Measurements from ENCODE around the gene HCRTR1. TPM values are rescaled to one million over a fixed set of nuclear protein-coding genes. Genes with fewer than 3 reads are reported as not detected.

Gene HCRTR1
- total and polyA plus RNA-seq, 2 donors: 0.09 to 0.21 TPM

- Histone ChIP-seq H3K27ac (ENCODE audit: low read depth) (no peak overlapping the region), H3K4me1 (ENCODE audit: insufficient read depth) (no peaks in the 10 kb centered on the region), H3K4me3 (ENCODE audit: low read depth, low read length) (no peak overlapping the region), H3K36me3 (ENCODE audit: insufficient read depth) (no peaks in the 10 kb centered on the region)
- 94% methylated on average over 5 of the region's 5 CpGs for WGBS
- no peak for DNase-seq (ENCODE audit: extremely low spot score)
These were observed 4.0 kb downstream of the HCRTR1 start for GRCh38 chr1:31621498-31621820.

- Histone ChIP-seq H3K4me1 (ENCODE audit: insufficient read depth) (no peaks in the 10 kb centered on the region), H3K27ac (ENCODE audit: low read depth) (no peak overlapping the region)
These were observed 4.6 kb downstream of the HCRTR1 start for GRCh38 chr1:31621847-31622730.

DNA sequence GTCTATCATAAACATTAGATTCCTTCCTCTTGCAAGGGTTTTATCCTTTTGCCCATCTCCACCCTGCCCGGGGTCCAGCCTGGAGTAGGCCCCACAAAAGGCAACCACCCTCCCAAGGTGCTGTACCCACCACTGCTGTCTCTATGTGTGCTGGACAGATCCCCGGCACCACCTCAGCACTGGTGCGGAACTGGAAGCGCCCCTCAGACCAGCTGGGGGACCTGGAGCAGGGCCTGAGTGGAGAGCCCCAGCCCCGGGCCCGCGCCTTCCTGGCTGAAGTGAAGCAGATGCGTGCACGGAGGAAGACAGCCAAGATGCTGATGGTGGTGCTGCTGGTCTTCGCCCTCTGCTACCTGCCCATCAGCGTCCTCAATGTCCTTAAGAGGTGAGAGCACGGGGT, 5.9 kb downstream of the HCRTR1 start:
- H3K4me3 ChIP-seq (ENCODE audit: low read depth, low read length): no peak overlapping the region
- H3K36me3 ChIP-seq (ENCODE audit: insufficient read depth): no peaks in the 10 kb centered on the region
- no peak overlapping the region for H3K27ac ChIP-seq (ENCODE audit: low read depth)
- WGBS: 92% methylated on average over 12 of the region's 12 CpGs
- no peak for DNase-seq (ENCODE audit: extremely low spot score)
- no peaks in the 10 kb centered on the region for H3K4me1 ChIP-seq (ENCODE audit: insufficient read depth)

More at GRCh38 chr1:31621847-31622730, 4.6 kb downstream of the HCRTR1 start:
- WGBS: 75% methylated on average over 15 of the region's 15 CpGs
- Histone ChIP-seq H3K36me3 (ENCODE audit: insufficient read depth) (no peaks in the 10 kb centered on the region), H3K4me3 (ENCODE audit: low read depth, low read length) (no peak overlapping the region)
- DNase-seq (ENCODE audit: extremely low spot score): no peak

DNA sequence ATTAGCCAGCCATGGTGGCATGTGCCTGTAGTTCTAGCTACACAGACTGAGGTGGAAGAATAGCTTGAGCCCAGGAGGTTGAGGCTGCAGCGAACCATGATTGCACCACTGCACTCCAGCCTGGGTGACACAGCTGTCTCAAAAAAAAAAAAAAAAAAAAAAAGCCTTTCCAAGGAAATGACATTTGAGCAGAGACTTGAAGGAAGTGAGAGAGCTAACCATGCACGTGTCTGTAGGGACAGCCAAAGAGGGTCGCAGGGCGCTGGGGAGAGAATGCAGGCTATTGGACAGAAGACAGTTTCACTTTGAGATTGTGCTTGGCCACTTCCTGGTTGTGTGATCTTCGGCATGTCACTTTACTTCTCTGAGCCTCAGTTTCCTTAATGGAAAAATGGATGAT, 6.8 kb downstream of the HCRTR1 start:
- WGBS: 80% methylated on average over 5 of the region's 5 CpGs
- DNase-seq (ENCODE audit: extremely low spot score): no peak
- H3K27ac ChIP-seq (ENCODE audit: low read depth): no peak overlapping the region
- H3K4me1 ChIP-seq (ENCODE audit: insufficient read depth): no peaks in the 10 kb centered on the region
- H3K4me3 ChIP-seq (ENCODE audit: low read depth, low read length): no peak overlapping the region
- no peaks in the 10 kb centered on the region for H3K36me3 ChIP-seq (ENCODE audit: insufficient read depth)

DNA sequence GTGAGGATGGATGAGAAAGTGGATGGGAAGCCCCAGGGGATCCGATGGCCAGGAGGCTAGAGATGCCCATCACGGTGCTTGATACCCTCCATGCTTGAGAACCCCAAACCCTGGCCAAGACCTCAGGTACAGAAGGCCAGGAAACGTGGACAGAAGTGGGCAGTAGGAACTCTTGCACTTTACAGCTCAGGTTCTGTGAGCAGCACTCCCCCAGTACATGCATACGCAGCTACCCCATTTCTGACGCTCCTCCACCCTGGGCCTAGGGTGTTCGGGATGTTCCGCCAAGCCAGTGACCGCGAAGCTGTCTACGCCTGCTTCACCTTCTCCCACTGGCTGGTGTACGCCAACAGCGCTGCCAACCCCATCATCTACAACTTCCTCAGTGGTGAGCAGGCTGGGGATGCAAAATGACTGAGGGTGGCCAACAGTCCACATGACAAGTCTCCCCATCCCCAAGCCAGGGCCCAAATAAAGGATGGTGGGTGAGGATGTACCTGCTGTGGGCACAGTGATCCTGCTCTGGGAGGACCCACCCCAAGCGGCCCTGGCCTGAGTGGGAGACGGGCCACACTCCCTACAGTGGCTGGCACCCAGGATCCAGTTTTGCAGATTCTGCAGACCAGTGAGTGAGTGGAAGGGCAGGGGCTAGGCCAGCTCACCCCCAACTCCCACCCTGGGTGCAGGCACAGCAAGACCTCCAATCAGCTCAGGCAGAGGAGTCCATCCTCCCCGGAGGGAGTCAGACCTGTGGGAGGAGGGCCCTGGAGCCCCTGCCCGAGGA, 7.4 kb downstream of the HCRTR1 start:
- no peak overlapping the region for H3K27ac ChIP-seq (ENCODE audit: low read depth)
- no peaks in the 10 kb centered on the region for H3K36me3 ChIP-seq (ENCODE audit: insufficient read depth)
- WGBS: 90% methylated on average over 16 of the region's 16 CpGs
- H3K4me3 ChIP-seq (ENCODE audit: low read depth, low read length): no peak overlapping the region
- no peaks in the 10 kb centered on the region for H3K4me1 ChIP-seq (ENCODE audit: insufficient read depth)
- DNase-seq (ENCODE audit: extremely low spot score): no peak

DNA sequence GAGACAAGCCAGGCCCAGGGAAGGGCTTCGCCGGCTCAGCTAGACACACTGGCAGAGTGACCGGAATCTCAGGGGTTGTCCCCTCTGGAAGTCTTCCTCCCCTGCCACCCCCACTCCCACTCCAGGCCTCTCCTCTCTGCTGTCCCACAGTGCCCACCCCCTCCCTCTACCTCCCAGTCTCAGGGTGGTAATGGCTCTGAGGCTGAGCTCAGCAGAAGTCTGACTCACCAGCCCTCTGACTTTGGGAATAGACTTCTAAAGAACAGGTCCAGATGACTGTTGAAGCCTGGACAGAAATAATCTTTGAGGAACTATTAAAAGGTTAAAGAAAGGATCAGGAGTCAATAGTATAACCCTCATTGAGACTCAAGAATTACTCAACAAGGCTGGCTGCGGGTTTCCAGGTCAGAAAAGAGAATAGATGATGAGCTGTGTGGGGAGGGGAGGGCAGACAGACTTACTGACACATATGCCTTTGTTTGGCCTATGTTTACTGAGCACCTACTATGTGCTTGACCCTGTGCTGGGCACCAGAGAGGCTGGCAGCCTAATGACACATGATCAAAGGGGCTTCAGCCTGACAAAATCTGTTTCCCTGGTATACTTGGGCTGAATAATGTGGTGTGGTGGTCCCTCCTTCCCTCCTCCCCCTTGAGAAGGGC, 8.2 kb downstream of the HCRTR1 start:
- H3K4me3 ChIP-seq (ENCODE audit: low read depth, low read length): no peak overlapping the region
- 85% methylated on average over 4 of the region's 4 CpGs for WGBS
- DNase-seq (ENCODE audit: extremely low spot score): no peak
- H3K27ac ChIP-seq (ENCODE audit: low read depth): no peak overlapping the region
- H3K4me1 ChIP-seq (ENCODE audit: insufficient read depth): no peaks in the 10 kb centered on the region
- H3K36me3 ChIP-seq (ENCODE audit: insufficient read depth): no peaks in the 10 kb centered on the region

GRCh38 chr1:31626223-31627207, 9.0 kb downstream of the HCRTR1 start:
- no peak overlapping the region for H3K27ac ChIP-seq (ENCODE audit: low read depth)
- no peak for DNase-seq (ENCODE audit: extremely low spot score)
- no peaks in the 10 kb centered on the region for H3K4me1 ChIP-seq (ENCODE audit: insufficient read depth)
- 59% methylated on average over 23 of the region's 23 CpGs for WGBS
- no peaks in the 10 kb centered on the region for H3K36me3 ChIP-seq (ENCODE audit: insufficient read depth)
- H3K4me3 ChIP-seq (ENCODE audit: low read depth, low read length): no peak overlapping the region

GRCh38 chr1:31627301-31627929, 9.9 kb downstream of the HCRTR1 start:
- no peak for DNase-seq (ENCODE audit: extremely low spot score)
- H3K4me1 ChIP-seq (ENCODE audit: insufficient read depth): no peaks in the 10 kb centered on the region
- no peak overlapping the region for H3K27ac ChIP-seq (ENCODE audit: low read depth)
- H3K36me3 ChIP-seq (ENCODE audit: insufficient read depth): no peaks in the 10 kb centered on the region
- 54% methylated on average over 13 of the region's 13 CpGs for WGBS
- H3K4me3 ChIP-seq (ENCODE audit: low read depth, low read length): no peak overlapping the region

DNA sequence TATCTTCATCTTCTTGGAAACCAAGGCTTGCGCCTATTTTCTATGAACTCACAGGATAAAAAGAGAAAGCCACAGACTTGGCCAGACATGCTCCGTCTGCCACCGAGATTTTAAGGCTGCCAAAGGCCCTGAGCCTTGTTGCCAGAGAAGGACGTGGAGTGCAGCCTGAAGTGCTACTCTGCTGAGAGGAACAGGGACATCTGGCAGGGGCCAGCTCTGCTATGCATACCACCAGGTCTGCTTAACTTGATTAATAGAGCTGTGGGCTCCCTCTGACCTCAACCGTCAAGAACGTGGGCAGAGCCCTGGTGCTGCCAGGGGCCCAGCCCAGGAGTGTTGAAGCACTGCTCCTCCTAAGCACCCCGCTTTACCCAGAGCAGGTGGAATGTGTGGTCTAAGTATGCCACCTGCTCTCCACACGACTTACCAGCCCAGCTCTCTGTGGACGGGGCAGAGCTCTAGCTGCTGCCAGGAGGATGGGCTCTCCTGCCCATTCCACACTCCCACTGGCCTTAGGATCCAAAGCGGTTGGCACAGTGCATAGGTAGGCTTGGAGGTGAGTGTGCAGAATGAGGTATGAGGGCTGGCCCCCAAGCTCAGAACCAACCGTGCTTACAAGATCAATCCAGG, 10.6 kb downstream of the HCRTR1 start:
- H3K27ac ChIP-seq (ENCODE audit: low read depth): no peak overlapping the region
- 66% methylated on average over 11 of the region's 11 CpGs for WGBS
- DNase-seq (ENCODE audit: extremely low spot score): no peak
- no peaks in the 10 kb centered on the region for H3K4me1 ChIP-seq (ENCODE audit: insufficient read depth)
- H3K4me3 ChIP-seq (ENCODE audit: low read depth, low read length): no peak overlapping the region
- H3K36me3 ChIP-seq (ENCODE audit: insufficient read depth): no peaks in the 10 kb centered on the region

DNA sequence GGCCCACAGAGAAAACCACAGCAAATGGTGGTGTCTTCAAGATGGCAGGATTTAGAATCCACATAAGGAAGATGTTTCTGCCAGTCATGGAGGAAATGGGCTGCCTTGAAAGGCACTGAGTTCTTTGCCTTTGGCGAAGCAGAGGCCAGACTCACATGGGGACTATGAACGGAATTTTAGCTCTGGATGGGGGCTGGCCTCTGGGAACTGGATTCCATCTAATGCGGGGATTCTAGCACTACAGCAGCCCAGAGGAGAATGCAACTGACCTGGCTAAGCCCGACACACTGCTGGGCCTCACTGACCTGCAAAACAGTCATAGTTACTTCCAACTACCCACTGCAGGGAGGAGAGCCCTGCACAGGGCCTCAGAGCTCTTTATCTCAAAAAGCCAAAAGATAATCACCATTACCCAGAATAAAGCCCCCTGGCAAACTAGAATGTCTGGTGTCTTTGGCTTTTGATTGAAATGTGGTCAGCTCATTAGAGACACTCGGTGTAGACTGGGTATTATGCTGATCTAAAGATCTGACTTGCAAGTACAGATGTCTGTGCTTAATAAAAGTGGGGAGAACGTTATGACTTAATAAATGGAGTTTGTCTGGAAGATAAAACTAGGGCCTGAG, 11.6 kb downstream of the HCRTR1 start:
- no peak for DNase-seq (ENCODE audit: extremely low spot score)
- Histone ChIP-seq H3K27ac (ENCODE audit: low read depth) (no peak overlapping the region), H3K4me1 (ENCODE audit: insufficient read depth) (no peaks in the 10 kb centered on the region), H3K36me3 (ENCODE audit: insufficient read depth) (no peaks in the 10 kb centered on the region), H3K4me3 (ENCODE audit: low read depth, low read length) (no peak overlapping the region)
- WGBS: 74% methylated on average over 6 of the region's 6 CpGs

DNA sequence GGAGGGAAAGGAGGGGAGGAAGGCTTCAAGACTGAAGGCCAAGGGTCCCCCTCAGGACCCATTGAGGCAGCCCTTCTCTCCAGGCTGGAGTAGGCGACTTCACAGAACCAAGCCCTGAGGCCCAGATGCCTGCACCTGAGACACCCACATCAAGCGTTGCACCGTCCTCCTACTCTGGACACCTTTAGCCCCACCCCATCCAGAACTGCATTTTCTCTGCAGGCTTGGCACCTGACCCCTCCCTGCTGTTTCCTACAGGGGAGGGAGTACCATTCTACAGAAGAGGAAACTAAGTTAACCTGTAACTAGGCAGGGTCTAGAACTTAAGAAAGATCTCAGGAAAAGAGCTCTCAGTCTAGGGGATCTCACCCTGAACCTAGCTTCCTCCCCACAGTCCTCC, 15.2 kb downstream of the HCRTR1 start:
- no peak overlapping the region for H3K27ac ChIP-seq (ENCODE audit: low read depth)
- no peak overlapping the region for H3K4me3 ChIP-seq (ENCODE audit: low read depth, low read length)
- WGBS: 95% methylated on average over 3 of the region's 3 CpGs
- DNase-seq (ENCODE audit: extremely low spot score): no peak
- no peaks in the 10 kb centered on the region for H3K36me3 ChIP-seq (ENCODE audit: insufficient read depth)
- peaks cover 2% of the 10 kb centered on the region for H3K4me1 ChIP-seq (ENCODE audit: insufficient read depth)

DNA sequence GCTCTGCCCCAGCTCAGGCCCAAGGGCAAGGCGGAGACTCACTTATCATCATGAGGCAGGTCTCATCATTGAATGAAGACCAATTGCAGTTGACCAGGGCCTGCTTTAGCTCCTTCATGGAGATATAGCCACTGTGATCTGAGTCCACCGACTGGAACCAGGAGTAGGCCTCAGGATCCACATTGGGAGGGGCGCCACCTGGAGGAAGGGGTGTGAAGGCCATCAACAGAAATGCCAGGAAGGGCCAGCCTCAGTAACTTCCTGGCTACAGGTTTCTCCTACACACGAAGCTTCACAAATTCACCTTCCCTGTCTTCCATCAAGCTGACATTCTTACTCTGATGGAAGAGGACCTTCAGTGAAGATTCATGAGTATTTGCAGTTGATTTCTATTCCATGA, 15.6 kb downstream of the HCRTR1 start:
- Histone ChIP-seq H3K27ac (ENCODE audit: low read depth) (no peak overlapping the region), H3K4me1 (ENCODE audit: insufficient read depth) (peaks cover 2% of the 10 kb centered on the region), H3K36me3 (ENCODE audit: insufficient read depth) (no peaks in the 10 kb centered on the region), H3K4me3 (ENCODE audit: low read depth, low read length) (no peak overlapping the region)
- DNase-seq (ENCODE audit: extremely low spot score): no peak
- WGBS: 78% methylated on average over 4 of the region's 4 CpGs
